Activated CD4-positive, CD25-positive, alpha-beta regulatory T cell treated with anti-CD3 and anti-CD28 coated beads, Interleukin-2, amount 50 U/mL, for 16 hours (primary cell): ENCODE measurements around the gene SNX10.

Experiments
- DNase-seq: peaks from one replicate; pipeline ENCODE4 v3.0.0-alpha.2; 2020; ENCODE audit warnings: low read depth, low spot score

The SNX10 gene

DNA sequence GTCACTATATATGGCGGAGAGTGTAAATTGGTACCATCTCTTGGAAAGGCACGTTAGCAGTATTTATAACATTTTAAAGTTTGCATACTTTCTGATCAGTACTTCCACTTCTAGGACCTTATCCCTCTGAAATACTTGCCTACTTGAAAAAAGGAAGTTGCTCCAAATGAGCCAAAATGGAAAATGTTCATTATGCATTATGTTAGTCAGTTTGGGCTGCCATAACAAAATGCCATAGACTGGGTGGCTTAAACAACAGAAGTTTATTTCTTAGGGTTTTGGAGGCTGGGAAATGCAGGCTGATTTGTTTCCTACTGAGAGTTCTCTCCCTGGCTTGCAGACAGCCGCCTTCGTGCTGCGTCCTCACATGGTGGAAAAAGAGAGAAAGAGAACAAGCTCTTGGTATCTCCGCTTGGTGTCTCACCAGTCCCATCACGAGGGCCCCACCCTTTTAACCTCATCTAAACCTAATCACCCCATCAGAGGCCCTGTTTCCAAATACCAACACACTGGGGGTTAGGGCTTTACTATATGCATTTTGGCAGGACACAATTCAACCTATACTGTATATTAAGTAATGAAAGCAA is 6.9 kb downstream of the SNX10 start:
- no peak for DNase-seq

DNA sequence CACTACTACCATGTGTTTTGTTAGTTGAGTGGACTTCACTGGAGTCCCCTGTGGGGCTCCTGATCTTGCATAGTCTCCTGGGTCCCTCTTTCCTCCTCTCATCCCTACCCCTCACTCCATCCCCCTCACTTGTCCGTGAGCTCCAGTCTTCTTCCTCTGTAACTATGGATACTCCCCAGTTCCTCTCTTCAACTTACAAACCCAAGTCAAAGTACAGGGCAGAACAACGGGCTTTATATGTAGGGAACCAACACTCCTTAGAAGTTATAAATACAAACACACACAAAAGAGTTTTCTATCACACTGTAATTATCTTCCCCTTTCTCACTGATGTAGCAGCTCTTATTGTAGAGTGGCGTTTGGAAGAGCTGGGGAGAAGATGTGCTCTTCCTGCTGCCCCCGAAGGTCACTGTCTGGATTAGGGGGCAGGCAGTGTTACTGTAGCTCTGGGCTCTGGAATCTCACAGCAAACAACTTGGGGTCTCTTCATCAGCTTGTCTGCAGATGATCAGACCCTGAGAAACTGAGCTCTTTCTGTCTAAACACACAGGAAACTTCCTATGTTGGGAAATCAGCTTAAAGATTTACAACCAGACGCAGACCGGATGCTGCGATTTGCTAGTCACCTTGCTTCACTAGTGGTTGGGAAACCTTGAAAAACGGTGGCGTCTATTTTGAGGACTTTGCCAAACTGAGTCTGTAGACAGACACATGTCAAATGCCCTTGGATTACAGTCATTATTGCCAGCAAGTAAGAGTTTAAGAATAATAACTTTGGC is 13.6 kb downstream of the SNX10 start:
- DNase-seq: no peak

DNA sequence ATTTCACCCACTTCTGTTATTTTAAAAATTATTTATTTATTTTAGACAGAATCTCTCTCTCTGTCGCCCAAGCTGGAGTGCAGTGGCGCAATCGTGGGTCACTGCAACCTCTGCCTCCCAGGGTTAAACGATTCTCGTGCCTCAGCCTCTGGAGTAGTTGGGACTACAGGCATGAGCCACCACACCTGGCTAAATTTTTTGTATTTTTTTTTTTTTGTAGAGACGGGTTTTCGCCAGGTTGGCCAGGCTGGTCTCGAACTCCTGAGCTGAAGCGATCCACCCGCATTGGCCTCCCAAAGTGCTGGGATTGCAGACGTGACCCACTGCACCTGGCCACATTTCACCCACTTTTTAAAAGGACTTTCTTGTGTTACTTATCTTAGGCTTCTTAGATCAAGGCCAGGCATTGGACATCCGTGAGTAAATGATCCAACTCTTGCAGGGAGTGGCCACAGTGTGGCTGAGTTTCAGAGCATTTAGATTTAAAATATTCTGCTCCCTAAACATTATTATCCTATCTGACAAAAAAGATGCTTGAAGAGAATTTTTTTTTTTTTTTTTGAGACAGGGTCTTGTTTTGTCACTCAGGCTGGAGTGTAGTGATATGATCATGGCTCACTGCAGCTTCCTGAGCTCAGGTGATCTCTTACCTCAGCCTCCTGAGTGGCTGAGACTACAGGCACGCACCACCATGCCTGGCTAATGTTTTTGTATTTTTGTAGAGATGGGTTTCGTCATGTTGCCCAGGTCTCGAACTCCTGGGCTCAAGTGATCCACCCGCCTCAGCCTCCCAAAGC is 14.4 kb downstream of the SNX10 start:
- no peak for DNase-seq

DNA sequence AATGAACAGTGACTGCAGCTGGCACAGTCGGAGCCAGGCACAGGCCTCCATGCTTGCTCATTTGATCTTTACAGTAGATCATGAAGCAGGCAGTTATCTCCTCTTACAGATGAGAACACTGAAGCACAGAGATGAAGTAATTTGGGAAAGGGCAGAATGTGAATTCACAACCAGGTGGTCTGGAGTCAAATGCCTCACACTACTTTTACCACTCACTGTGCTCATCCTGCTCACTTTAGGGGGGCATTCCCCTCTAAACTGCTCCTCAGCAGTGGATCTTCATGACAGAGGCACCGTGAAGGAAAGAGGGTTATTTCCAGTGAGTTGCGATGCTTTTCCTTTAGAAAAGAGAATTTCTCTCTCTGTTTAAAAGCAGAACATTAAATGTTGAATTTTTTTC is 15.1 kb downstream of the SNX10 start:
- DNase-seq: no peak

DNA sequence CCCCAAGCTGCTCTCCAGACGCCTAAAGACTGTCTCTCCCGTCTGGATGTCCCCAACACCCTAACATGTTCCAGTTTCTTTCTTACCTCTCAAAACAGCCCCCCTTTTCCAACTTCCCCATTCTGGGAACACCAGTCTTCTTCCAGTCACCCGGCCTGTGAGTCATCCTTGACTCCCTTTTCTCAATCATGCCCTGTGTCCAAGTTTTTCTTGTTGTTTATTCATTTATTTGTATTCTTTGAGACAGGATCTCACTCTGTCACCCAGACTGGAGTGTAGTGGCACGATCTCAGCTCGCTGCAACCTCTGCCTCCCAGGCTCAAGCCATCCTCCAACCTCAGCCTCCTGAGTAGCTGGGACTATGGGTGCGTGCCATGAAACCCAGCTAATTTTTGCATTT is 15.6 kb downstream of the SNX10 start:
- DNase-seq: no peak

DNA sequence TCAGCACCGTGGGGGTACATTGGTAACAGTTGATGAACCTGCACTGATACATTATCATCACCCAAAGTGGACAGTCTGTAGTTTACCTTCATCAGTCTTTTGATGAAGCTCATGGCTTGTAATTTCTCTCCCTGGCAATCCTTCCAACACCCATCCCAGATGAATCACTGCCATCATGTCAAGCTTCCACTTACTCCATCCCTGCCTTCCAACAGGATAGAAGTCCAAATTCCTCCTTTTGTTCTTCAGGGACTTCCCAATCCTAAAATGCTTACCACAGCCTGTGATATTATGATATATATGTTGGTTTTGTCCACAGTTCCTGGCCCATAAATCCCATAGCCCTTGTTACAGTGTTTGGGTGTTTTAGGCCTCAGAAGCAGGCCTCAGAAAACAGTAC is 16.1 kb downstream of the SNX10 start:
- no peak for DNase-seq

DNA sequence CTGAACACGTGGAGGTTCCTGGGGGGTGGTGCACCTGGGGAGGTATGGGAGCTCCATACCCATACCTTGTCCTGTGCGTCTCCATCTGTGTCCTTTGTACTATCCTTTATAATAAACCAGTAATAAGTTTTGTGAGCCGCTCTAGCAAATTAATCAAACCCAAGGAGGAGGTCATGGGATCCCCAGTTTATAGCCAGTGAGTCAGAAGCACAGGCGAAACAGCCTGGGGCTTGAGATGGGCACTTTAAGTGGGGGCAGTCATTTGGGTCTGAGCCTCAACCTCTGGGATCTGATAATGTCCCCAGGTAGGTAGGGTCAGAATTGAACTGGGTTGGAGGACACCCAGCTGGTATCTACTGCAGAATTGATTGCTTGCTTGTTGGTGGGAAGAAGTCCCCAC is 16.9 kb downstream of the SNX10 start:
- DNase-seq: no peak

DNA sequence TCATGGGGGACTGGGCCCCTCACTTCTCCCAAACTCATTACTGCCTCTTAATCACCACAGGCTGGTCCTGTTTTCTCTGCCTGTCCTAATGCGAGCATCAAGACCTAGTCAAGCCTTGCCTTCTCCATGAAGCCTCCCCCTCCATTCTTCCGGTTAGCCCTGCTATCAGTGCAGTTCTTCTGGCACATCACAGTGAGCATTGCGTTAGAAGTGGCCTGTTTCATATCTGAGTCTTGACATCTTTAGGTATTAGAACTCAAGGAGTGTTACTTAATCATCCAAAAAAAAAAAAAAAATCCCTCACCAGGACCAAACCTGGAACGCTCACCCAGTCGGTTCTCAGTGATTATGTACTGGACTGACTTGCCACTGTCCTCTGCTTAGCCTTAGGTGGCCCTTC is 17.4 kb downstream of the SNX10 start:
- no peak for DNase-seq

DNA sequence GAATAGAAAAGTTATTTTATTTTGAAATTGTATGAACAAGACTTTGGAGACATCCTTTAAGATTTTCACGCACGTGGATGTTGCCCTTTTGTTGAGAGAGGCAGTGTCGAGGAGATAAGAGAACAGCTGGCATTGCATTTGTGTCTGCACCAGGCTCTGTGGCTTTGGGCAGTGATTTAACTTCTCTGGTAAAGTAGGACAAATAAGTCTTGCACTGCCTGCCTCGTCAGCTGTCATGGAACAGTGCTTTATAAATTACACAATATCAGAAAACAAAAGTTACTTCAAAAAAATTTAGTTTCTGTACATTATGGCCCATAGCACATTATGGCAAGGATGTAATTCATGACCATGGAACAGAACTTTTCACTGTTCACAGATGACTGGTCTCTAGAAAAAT is 20.1 kb downstream of the SNX10 start:
- no peak for DNase-seq

DNA sequence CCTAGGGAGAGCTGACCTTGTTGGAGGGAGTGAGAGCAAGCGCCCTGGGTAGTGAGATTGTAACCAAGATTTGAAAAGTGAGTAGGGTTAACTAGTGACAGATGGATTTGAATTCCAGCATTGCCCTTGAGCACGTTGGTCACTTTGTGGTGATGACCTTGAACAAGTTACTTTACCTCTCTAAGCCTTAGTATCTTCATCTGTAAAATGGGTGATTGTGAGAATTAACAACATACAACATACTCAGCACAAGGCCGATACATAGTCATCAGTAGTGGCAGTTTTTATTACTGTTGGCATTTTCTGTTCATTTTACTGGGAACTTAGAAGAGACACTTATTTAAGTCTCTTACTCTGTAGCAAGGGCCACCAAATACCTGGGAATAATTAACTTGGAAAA is 25.5 kb downstream of the SNX10 start:
- DNase-seq: no peak

DNA sequence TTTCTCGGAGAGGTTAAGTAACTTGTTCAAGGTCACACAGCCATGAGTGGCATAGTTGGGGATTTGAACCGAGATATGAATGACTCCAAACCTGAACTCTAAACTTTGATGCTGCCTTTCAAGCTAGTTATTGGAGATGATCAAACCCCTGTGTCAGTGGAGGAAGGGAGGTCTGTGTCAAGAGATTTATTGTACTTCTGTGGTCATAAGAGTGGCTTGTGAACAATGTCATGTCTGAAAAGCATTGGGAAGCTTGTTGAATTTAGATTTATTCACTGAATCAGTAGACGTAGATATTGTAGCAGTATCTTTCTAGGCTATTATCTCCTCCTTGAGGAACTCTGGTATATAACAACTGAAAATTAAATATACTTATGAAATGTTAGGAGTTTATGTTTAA is 27.3 kb downstream of the SNX10 start:
- DNase-seq: no peak

DNA sequence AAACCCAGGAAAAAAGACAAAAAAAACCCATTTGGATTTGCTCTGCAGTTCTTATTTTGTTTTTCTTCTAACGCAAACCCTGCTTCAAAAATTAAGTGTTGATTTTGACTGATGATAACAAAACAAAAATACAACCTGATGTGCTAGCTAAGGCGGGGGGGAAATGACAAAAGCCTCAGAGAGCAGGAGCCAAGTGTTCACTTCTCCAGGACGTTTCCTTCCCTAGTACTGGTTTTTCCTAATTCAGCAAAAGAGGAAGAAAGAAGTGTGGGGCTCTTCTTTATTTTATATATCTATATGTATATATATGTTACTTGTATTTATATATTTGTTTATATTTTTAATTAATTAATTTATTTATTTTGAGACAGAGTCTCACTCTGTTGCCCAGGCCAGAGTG is 28.0 kb downstream of the SNX10 start:
- no peak for DNase-seq

DNA sequence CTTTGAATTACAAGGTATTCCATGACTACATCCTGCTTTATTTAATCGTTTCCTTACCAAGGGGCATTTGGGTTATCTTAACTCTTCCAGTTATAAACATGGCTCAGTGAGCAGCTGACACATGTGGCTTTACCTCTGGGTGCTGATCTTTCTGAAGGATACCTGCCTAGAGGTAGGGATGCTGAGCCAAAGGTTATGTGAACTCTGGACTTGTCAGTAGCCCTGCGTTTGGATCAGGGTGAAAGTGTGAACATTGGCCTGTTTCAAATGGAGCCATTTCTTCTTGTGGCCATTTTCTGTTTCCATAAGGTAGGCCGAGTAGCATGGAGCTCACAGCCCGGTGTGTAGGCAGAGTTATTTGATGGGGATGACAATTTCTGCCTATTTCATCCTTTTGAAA is 29.2 kb downstream of the SNX10 start:
- no peak for DNase-seq

DNA sequence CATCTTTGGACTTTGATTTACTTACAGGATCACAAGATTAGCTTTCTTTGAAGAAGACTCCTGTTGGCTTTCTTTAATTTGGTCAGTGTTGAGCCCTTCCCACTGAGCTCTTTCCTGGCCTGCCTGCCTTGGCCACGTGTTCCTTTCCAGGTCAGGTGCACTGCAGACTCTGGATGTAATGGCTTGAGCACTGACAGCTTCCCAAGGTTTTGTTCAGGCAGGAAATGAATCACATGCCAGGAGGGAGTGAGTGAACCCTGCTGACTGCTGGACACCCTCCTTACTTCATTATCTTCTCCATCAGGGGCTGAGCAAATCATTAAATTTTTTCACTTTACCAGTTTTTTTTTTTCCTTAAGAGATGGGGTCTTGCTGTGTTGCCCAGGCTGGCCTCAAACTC is 29.8 kb downstream of the SNX10 start:
- no peak for DNase-seq

DNA sequence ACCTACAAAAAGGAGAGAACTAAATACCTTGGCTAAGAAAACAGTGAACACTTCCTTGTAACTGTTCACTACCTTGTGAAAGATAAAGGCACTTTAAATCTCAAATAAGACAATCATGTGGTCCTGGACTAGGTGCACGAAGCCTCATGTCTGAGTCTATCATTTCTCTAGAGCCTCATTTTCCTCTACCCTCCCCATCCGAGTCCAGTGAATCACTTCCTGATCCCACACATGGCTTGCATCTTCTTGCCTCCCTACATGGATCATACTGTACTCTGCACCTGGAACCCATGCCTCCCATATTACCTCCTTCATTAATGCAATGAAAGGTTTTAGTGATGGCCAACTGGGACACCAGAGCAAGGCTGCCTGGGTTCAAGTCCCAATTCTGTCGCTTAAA is 34.5 kb downstream of the SNX10 start:
- DNase-seq: no peak

DNA sequence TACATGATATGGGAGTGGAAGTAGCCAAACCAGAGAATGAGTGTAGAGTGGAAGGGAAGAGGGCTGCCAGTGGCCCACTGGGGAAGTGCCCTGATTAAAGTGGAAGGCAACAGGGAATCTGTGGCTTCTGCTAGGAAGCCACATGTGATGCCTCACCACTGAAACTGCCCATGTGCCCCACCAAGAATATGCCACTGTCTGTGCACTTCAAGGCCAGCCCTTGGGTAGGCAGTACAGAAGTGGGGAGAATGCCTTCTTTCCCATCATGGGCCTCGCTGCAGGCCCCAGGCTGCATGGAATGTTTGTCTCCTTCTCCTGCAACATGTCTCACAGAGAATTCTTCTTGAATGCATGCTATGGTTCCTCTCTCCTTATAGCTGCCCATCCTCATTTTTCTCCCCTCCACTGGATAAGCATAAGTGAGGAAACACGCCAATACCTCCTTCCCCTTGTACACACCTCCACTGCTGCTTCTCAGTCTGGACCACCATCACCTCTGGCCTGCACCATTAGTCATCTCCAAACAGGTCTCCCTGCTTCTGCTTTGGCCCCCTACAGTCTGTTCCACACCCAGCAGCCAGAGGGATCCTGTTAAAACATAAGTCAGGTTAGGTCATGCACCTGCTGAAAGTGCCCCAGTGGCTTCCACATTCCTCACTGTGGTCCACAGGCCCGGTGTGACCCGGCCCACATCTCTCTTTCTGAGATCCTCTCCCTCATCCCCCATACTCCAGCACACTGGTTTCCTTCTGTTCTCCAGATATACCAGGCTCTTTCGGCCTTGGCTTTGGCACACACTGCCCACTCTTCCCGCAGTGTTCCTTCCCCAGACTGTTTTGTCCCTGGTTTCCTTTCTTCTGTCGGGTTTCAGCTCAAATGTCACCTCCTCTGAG is 37.1 kb downstream of the SNX10 start:
- DNase-seq: no peak

DNA sequence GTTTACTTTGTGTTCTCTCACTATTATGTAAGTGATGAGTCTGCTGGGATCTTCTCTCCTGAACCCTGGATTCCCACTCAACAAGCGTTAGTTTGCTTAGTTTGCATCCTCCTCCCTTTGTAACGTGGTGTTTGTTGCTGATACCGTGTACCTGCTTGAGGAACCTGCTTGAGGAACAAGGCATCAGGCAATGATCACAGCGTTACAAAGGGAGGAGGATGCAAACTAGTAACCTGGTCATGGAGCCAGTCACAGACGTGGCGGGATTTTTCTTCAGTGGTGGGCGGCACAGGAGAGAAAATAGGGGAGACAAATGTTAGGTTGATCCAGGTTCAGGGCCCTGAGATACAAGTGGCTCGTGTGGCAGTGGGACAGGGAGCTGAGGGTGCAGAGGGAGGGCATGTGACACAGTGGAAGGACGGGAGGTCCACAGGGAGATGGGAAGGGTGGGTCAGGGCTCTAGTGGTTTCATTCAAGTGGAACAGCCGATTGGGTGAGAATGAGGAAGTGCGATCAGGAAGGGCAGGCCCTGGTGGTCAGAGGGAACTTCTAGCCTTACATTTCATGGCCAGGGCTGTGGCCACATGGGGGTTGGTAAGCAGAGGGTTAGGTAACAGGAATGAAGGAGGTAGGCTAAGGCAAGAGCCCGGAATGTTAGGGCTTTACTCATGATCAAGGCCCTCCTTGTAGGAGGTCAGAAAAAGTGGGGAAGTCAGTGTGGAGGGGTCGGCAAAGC is 38.0 kb downstream of the SNX10 start:
- no peak for DNase-seq

DNA sequence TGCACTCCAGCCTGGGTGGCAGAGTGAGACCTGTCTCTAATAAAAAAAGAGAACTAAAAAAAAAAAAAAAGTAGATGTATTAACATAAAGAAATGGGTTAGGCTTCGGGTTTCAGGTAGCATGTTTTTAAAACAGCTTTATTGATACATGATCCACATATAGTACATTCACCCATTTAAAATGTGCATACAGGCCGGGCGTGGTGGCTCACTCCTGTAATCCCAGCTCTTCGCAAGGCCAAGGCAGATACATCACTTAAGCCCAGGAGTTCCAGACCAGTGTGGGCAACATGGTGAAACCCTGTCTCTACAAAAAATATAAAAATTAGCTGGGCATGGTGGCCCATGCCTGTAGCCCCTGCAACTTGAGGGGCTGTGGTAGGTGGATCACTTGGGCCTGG is 39.5 kb downstream of the SNX10 start:
- DNase-seq: no peak

DNA sequence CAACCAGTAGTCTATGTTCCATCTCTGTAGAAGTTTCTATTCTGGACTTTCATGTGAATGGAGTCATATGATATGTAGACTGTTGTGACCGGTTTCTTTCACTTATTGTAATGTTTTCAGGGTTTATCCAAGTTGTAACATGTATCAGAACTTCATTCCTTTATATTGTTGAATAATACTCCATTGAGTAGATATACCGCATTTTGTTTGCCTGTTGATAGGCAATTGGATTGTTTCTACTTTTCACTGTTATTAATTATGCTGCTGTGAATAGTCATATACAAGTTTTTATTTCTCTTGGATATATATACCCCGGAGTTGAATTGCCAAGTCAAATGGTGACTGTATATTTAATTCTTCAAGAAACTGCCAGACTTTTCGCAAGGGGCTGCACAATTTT is 40.1 kb downstream of the SNX10 start:
- DNase-seq: no peak

DNA sequence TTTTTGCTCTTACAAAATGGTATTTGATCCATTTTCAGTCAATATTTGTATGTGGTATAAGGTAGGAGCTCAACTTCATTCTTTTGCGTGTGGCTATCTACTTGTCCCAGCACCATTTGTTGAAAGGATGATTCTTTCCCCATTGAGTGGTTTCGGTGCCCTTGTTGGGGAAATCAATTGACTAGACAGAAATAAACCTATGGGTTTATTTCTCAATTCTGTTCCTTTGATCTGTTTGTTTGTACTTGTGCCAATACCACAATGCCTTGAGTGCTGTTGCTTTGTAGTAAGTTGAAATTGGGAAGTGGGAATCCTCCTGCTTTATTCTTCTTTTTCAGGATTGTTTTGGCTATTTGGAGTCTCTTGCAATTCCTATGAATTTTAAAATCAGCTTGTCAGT is 41.0 kb downstream of the SNX10 start:
- no peak for DNase-seq

DNA sequence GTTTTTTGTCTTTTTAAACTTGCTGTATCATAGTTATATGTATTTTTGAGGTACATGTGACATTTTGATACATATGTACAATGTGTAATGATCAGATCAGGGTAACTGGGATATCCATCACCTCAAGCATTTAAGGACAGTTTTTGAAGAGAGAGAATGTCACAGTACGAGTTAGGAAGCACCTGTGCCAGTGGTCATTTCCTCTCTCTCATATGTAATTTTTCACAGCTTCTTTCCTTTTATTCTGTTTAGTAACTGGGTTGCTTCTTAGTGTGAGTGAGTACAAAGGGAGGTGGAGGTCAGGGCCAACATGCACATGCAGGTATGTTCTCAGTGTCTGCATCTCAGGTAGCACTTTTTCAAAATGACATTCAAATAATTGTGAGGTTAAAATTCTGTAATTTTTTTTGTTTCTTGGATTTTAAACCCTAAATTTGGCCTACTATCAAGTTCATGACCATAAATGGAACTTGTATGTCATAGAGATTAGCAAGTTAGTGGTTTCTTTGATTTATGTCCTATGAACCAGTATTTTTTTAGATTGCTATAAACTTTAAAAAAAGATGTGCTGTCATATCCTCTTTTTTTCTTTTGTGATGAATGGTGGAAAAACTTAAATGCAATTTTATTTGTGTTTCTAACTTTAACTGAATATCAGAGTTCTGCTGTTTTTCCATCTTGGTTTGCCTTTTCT is 42.7 kb downstream of the SNX10 start:
- DNase-seq: no peak
